HG02798 (cell line): ENCODE results near the gene MYCBP2.

Experiments used
- ATAC-seq: cut with Tn5 transposase; IDR thresholded peaks from one replicate; pipeline ENCODE4 v1.9.1; 2021; ENCODE audit warnings: mild to moderate bottlenecking; ENCODE audit not compliant: unreplicated experiment, poor library complexity

The MYCBP2 gene

GRCh38 chr13:77136902-77137420 is 189.9 kb downstream of the MYCBP2 start:
- no peak for ATAC-seq

- no peak for ATAC-seq
Measured at GRCh38 chr13:77124423-77124822, 202.5 kb downstream of the MYCBP2 start.

GRCh38 chr13:77118134-77118533 is 208.8 kb downstream of the MYCBP2 start:
- ATAC-seq = no peak

GRCh38 chr13:77114271-77114670 is 212.6 kb downstream of the MYCBP2 start:
- no peak for ATAC-seq

GRCh38 chr13:77113496-77113895 is 213.4 kb downstream of the MYCBP2 start:
- ATAC-seq = no peak

GRCh38 chr13:77105051-77105450 is 221.8 kb downstream of the MYCBP2 start:
- no peak for ATAC-seq

GRCh38 chr13:77099415-77099814 is 227.5 kb downstream of the MYCBP2 start:
- no peak for ATAC-seq

GRCh38 chr13:77095288-77095687 is 231.6 kb downstream of the MYCBP2 start:
- no peak for ATAC-seq

GRCh38 chr13:77094773-77095172 is 232.1 kb downstream of the MYCBP2 start:
- ATAC-seq = no peak

GRCh38 chr13:77093735-77094134 is 233.2 kb downstream of the MYCBP2 start:
- ATAC-seq = no peak

- no peak for ATAC-seq
Measured at GRCh38 chr13:77084755-77085154, 242.1 kb downstream of the MYCBP2 start.

- ATAC-seq = no peak
Measured at GRCh38 chr13:77079902-77080413, 246.9 kb downstream of the MYCBP2 start.

- ATAC-seq = no peak
Measured at GRCh38 chr13:77067519-77067918, 259.4 kb downstream of the MYCBP2 start.

- ATAC-seq = no peak
Measured at GRCh38 chr13:77065461-77066147, 261.3 kb downstream of the MYCBP2 start.

GRCh38 chr13:77062097-77062496 is 264.8 kb downstream of the MYCBP2 start:
- ATAC-seq = no peak

GRCh38 chr13:77061362-77061761 is 265.5 kb downstream of the MYCBP2 start:
- ATAC-seq = no peak

- ATAC-seq = no peak
Measured at GRCh38 chr13:77056886-77057285, 270.0 kb downstream of the MYCBP2 start.

- no peak for ATAC-seq
Measured at GRCh38 chr13:77056382-77056781, 270.5 kb downstream of the MYCBP2 start.

GRCh38 chr13:77055158-77055557 is 271.7 kb downstream of the MYCBP2 start:
- ATAC-seq = no peak

GRCh38 chr13:77053192-77053591 is 273.7 kb downstream of the MYCBP2 start:
- no peak for ATAC-seq

- no peak for ATAC-seq
Measured at GRCh38 chr13:77048681-77049080, 278.2 kb downstream of the MYCBP2 start.
